GM19351 (cell line): ENCODE measurements around the gene ZC3H4.

Source experiments
- ATAC-seq: cut with Tn5 transposase; IDR thresholded peaks from one replicate; pipeline ENCODE4 v1.9.1; 2021; ENCODE audit warnings: mild to moderate bottlenecking, moderate library complexity; ENCODE audit not compliant: unreplicated experiment

The ZC3H4 gene

DNA sequence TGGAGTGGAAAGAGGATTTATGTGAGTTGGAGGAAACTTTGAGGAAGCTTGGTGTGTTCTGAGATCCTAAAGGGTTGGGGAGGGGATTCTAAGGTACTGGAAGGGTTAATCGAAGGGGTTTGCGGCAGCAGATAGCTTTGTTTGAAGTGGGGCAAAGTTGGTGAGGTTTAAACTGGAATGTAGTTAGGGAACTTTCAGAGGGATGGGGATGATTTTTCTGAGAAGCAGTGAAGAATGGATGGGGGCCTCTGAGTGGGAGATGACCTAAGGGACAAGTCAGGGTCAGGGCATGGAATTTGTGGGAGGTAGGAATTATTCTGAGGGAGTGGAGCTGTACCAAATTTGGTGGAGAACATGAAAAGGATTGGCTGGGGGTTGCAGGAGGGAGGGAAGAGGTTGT, 21.0 kb upstream of the ZC3H4 start:
- ATAC-seq: no peak

DNA sequence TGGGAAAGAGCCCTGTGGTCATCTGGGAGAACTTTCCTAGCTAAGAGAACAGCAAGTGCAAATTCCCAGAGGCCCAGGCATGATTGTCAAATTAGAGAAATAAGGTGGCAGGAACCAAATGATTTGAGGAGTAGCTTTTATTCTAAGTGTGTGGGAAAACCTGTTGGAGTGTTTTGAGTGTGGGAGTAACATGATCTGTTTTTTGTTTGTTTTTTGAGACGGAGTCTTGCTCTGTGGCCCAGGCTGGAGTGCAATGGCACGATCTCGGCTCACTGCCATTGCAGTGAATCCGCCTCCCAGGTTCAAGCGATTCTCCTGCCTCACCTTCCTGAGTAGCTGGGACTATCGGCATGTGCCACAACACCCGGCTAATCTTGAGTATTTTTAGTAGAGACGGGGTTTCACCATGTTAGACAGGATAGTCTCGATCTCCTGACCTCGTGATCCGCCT, 19.5 kb upstream of the ZC3H4 start:
- ATAC-seq: no peak

DNA sequence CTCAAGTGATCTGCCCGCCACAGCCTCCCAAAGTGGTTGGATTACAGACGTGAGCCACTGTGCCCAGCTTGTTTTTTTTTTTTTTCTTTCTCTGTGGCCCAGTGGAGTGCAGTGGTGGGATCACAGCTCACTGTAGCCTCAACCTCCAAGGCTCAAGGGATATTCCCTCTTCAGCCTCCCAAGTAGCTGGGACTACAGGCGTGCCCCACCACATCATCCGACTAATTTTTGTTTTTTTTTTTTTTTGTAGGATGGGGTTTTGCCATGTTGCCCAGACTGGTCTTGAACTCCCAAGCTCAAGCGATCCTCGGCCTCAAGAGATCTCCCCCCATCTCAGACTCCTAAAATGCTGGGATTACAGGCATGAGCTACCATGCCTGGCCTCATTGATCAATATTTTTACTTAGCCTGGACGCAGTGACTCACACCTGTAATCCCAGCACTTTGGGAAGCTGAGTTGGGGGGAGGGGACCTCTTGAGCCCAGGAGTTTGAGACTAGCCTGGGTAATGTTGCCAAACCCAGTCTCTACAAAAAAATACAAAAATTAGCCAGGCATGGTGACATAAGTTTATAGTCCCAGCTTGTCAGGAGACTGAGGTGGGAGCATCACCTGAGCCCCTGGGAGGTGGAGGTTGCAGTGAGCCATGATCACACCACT, 18.7 kb upstream of the ZC3H4 start:
- no peak for ATAC-seq

DNA sequence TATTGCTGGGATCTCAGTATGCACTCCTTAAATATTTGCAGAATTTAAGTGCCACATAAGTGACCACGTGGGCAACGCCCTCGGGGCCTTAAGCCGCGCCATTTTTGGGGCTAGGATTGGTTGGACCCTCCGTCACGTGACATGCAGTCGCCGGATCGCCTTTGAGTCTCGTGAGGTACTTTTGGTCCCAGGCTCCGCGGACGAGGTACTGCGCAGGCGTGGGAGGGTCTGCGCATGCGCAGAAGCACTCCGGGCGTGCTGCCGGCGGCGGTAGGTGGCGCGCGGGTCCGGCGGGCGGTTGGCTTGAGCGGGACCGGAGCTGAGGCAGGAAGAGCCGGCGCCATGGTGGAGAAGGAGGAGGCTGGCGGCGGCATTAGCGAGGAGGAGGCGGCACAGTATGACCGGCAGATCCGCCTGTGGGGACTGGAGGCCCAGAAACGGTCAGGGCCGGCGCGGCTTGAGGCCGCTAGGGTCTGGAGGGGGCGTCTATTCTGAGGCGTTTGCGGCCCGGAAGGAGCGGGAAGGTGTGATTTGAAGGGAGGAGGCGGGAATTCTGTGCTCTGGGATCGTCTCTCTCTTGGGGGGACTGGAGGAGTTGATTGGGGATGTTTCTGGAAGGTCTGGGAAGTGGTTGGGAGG, 17.1 kb upstream of the ZC3H4 start, which contains the start of gene SAE1:
TSS of gene SAE1 (plus strand) at position 247 of the 639 bp plus-strand sequence. CDS start at position 343, 96 bp downstream.
- ATAC-seq: peak; percentile 80

DNA sequence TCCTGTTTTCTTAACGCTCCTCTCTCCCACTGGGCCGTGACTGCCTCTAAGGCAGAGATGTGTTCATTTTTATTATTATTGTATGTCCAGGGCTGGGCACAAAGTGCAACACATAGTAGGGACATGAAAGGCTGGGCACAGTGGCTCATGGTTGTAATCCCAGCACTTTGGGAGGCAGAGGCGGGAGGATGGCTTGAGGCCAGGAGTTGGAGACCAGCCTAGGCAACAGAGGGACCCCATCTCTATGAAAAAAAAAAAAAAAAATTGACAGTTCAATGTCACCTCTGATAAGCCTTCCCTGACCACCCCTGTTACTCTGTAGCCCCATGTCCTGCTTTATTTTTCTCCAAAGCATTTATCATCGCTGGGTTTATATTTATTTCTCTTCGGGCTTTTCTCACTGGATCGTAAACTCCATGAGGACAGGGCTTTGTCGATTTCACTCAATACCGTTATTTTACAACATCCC, 16.6 kb upstream of the ZC3H4 start:
- ATAC-seq: no peak

DNA sequence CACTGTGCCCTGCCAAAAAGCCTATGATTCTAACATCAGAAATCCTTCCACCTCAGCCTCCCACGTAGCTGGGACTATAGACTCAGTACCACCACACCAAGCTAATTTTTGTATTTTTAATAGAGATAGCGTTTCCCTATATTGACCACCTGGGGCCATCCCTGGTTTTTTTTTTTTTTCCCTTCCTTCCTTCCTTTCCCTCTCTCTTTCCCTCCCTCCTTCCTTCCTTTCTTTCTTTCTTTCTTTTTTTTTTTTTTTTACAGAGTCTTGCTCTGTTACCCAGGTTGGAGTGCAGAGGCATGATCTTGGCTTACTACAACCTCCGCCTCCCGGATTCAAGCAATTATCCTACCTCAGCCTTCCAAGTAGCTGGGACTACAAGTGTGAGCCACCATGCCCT, 16.0 kb upstream of the ZC3H4 start:
- ATAC-seq: no peak

DNA sequence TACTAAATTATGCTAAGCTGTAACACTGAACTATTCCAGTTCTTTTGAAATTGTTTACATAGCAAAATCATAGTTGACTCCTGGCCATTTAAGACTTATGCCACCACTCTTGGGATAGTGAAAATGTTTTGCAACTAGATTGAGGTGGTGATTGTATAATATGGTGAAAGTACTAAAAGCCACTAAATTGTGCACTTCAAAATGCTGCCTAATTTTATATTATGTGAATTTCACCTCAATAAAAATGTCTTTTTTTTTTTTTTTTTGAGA, 12.0 kb upstream of the ZC3H4 start:
- ATAC-seq: no peak

DNA sequence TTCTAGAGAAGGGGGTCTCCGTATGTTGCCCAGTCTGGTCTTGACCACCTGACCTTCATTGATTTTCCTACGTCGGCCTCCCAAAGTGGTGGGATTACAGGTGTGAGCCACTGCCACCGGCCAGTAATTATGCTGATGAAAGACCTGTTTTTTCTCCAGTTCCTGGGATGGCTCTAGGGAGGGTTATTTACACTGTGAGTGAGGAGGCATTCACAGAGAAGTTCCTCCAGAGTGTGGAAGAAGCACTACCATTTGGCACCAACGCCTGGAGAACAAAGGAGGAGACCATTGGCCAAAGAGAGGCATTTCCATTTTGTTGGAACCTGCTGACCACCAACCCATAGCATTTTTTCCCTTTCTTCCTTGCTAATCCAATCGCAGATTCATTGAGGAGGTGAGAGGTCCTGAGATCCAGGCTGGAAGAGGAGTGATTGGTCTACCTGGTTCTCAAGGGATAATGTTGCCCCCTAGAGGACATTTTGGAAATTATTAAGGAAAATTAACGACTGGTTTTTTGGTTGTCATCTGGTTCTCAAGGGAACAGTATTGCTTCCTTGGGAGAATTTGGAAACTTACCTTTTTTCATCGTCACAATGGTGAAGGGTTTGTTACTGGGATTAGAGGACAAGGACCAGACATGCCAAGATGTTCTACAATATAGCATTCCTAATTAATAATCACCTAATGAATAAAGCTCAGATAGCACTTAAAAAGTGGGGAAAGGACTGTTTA, 11.5 kb upstream of the ZC3H4 start:
- ATAC-seq: no peak

DNA sequence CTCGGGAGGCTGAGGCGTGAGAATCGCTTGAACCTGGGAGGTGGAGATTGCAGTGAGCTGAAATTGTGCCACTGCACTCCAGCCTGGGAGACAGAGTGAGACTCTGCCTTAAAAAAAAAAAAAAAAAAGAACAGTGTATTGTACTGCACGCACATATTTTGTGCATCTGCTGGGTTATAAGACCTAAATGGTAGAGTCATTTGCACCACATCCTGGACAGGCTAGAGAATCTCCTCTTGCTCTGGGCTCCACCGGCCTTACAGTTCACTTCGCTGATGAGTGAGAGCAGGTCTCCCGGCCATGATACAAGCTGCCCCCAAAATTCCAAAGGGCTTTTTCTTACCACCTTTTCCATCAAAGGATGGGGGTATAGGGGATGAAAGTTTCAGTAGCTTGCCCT, 9.8 kb upstream of the ZC3H4 start:
- ATAC-seq: no peak

DNA sequence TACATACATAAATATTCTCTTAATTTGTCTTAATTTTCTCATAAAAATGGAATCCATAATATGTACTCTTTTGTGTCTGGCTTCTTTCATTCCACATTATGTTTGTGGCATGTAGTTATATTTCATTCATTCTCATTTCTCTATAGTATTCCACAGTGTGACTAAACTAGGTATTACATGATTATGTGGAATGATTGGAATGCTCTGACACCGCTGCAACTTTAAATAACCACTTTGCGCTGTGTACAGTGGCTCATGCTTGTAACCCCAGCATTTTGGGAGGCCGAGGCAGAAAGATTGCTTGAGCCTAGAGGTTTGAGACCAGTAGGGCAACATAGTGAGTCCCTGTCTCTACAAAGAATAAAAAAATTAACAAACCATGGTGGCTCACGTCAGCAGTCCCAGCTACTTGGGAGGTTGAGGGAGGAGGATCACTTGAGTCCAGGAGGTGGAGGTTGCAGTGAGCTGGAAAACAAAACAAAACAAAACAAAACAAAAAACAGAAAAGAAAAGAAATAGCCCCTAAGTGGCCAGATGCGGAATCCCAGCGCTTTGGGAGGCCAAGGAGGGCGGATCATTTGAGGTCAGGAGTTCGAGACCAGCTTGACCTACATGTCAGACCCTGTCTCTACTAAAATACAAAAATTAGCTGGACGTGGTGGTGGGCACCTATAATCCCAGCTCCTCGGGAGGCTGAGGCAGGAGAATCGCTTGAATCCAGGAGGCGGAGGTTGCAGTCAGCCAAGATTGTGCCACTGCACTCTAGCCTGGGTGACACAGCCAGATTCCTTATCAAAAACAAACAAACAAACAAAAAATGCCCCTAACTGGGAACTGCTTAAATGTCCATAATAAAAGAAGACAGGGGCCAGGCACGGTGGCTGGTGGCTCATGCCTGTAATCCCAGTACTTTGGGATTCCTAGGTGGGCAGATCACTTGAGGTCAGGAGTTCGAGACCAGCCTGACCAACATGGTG, 9.1 kb upstream of the ZC3H4 start:
- no peak for ATAC-seq

DNA sequence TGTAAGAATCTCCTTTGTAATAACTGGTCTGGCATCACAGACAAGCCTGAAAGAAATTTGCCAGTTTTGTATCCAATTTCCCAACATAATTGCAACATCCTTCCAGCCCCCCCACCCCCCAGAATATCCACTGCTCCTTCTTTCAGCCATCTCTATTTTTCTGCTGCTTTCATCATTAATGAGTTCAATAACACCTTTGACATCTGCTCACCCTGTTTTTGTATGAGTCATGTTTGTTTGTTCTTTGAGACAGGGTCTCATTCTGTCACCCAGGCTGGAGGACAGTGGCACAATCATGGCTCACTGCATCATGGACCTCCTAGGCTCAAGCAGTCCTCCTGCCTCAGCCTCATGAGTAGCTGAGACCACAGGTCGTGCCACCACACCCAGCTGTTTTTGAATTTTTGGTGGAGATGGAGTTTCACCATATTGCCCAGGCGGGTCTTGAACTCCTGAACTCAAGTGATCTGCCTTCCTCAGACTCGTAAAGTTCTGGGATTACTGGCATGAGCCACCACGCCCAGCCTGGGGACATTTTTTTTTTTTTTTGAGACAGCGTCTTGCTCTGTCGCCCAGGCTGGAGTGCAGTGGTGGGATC, 7.0 kb upstream of the ZC3H4 start:
- no peak for ATAC-seq

DNA sequence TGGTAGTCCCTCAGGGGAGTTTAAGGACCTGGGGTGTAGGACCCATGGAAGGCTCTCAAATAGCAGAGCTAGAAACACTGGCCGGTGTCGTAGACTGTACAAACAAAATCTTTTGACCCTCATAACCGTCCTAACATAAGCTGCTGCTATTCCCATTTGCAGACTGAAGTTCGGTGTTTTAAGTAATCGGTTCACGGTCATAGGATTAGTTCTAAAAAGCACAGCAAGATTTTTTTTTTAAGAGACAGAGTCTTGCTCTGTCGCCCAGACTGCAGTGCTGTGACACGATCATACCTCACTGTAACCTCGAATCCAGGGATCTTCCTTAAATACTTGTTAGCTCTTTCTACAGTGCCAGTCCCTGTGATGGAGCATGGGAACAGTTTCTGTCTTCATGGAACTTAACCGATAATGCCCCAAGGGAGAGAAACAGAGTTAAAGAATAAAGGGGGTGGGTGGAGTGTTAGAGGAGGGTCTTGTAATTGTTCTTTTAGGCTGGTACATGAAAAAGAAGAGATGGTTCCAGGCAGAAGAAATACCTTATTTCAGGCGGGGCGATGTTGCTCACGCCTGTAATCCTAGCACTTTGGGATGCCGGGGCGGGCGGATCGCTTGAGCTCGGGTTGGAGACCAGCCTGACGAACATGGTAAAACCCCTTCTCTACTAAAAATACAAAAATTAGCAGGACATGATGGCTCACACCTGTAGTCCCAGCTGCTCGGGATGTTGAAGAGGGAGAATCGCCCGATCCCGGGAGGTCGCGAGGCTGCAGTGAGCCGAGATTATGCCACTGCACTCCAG, 475 bp upstream of the ZC3H4 start:
- ATAC-seq: no peak

DNA sequence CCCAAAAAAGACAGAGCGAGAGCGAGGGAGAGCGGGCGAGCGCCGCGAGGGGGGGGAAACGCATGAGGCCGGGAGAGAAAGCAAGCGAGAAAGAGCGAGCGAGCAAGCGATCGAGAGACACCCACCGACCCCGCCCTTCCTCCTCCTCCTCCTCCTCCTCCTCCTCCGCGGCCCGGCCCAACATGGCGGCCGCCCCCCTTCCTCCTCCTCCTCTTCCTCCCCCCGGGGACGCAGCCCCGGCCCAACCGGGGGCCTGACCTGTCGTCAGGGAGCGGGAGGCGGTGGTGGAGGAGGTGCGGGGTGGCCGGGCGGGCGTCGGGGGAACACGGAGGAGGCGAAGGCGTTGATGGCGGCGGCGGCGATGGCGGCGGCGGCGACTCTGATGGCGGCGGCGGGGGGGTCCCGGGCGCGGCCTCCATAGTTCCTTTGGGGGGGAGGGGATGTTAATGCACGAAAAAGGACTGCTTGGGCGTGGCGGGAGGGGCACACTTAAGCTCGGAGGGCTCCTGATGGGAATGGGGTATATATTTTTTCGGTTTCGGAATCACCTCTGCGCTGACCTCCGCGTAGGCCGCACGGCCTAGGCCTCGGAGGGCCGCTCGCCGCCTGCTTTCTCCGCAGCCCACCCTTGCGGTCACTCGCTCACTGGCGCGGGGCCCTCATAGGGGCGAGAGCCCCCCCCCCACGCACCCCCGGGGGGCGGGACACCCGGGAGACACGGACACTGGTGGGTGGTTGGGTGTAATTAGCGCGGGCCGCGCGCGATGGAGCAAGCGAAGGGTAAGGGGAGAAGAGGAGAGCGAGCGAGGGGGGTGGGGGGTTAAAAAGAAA, 1.2 kb downstream of the ZC3H4 start:
- no peak for ATAC-seq

DNA sequence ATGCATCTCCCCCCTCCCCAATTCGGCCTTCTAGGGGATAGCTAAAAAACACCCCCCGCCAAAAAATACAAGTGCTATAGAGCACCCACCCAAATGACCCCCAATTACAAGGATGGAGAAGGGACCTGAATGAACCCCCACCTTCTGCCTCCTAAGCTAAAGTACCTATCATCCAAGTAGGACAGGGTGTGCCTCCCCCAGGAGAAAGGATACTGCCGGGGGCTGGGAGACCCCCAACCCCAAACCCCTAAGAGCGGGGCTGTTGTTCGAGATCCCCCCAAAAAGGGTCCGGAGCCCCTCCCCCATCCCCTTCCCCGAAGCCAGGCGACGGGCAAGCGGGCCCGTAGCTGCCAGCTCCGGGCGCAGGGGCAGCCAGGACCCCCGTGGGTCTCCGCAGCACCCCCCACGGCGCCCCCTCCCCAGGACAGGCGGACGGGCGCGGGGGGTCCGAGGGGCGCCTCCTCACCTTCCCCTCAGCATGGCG, 1.9 kb downstream of the ZC3H4 start:
- ATAC-seq: no peak

DNA sequence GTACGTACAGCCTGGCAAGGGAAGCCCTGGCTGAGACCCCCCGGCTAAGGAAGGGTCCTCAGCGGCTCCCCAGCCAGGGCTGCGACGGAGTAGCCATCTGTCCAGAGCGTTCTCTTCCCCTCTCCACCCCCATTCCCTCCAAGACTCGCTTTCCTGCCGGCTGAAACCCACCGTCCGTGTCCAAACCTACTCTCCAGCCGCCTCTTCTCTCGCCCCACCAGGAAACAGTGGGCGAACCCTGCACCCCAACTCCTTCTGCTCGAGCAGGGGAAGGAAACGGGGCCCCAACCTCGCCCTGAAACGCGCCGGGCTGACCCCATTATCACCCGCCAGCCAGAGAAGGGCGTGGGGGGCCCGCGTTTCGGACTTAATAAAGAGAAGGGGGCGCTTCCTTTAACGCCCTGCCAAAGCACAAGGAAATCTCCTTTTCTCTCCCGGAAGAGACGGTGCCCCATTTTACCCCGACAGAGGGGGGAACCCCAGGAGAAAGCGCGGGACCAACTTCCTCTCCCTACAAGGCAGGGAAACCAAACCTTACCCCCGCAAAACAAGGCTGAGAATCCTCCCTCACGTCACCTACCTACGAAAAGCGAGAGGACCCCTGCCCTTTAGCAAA, 2.5 kb downstream of the ZC3H4 start:
- no peak for ATAC-seq

DNA sequence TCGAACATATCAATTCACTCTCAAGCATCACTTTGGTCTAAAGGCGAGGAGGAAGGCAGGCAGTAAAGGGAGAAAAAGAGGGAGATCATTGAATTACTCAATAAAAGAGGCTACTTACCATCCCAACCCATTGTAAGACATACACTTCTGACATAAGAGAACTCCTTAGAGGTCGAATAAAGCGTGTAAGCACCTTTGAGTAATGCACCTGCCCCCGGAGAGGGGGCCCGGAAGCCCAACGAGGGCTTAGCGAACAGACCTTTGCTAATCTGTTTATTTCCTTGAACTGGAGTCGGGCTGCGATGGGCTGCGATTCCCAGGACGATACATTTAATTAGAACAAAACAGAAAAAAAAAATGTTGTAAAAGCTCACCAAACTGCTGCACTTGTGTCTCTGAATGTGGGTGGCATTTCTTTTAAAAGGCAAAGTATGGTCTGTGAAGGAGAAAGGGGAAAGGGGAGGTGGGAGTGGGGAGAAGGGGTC, 3.0 kb downstream of the ZC3H4 start:
- no peak for ATAC-seq

DNA sequence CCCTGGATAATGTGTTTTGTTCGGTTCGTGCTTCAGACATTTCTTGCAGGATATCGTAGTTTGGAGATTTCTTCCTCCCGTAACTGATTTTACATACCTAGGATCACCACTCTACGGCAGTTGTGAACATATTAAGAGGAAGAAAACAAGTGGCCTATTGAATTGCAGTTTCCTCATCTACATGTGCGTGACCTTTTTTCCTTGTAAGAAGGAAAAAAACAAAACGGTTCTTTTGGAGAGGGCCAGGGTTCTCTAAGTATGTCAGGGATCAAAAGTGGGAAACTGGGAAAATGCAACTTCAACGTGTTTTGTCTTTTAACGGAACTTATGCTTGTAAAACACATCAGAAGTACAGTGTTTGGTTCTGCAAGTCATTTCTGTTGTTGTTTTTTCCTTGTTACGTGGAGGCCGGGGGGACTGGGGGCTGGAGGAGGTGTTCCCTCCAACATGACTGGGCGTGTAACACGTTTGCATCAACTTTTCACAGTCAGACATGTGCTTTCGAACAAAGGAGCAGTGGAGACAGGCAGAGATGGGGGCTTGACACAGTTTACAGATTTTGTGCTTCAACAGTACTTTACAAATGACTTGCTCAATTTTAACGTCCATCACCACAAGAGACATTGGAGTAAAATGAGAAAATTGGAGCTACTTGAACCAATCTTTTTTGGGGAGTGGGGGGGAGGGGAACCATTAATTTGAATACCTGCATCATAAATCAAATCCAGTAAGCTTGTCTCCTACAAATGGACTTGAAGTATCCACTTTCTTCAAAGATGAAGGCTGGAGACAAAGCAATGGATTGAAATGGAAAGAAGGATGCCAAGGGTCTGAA, 3.8 kb downstream of the ZC3H4 start:
- no peak for ATAC-seq
